GM15510 (cell line): ENCODE measurements around the gene ST7.

Source experiments
- POLR2A ChIP-seq: IDR thresholded peaks from 3 replicates; pipeline ENCODE4 v1.6.1; 2011; ENCODE audit warnings: borderline replicate concordance; ENCODE audit not compliant: insufficient read length; ENCODE audit errors: extremely low read depth

The ST7 gene

GRCh38 chr7:117143066-117143465 lies 189.8 kb downstream of the ST7 start:
- no peak for TF ChIP-seq POLR2A

- no peak for TF ChIP-seq POLR2A
Measured at GRCh38 chr7:117143580-117143979, 190.3 kb downstream of the ST7 start.

GRCh38 chr7:117145333-117145732 lies 192.0 kb downstream of the ST7 start:
- no peak for TF ChIP-seq POLR2A

- no peak for TF ChIP-seq POLR2A
Measured at GRCh38 chr7:117146059-117146458, 192.8 kb downstream of the ST7 start.

- no peak for TF ChIP-seq POLR2A
Measured at GRCh38 chr7:117146511-117146910, 193.2 kb downstream of the ST7 start.

GRCh38 chr7:117148971-117149370 lies 195.7 kb downstream of the ST7 start:
- no peak for TF ChIP-seq POLR2A

GRCh38 chr7:117149692-117150091 lies 196.4 kb downstream of the ST7 start:
- no peak for TF ChIP-seq POLR2A

- TF ChIP-seq POLR2A: no peak
Measured at GRCh38 chr7:117152213-117153007, 199.1 kb downstream of the ST7 start.

- TF ChIP-seq POLR2A: no peak
Measured at GRCh38 chr7:117153016-117153545, 199.8 kb downstream of the ST7 start.

- TF ChIP-seq POLR2A: no peak
Measured at GRCh38 chr7:117154721-117155120, 201.4 kb downstream of the ST7 start.

- TF ChIP-seq POLR2A: no peak
Measured at GRCh38 chr7:117155694-117156093, 202.4 kb downstream of the ST7 start.

- no peak for TF ChIP-seq POLR2A
Measured at GRCh38 chr7:117157241-117158209, 204.2 kb downstream of the ST7 start.

- TF ChIP-seq POLR2A: no peak
Measured at GRCh38 chr7:117158941-117159697, 205.8 kb downstream of the ST7 start.

GRCh38 chr7:117163101-117163500 lies 209.8 kb downstream of the ST7 start:
- no peak for TF ChIP-seq POLR2A
